Neural progenitor cell (in vitro differentiated cells): ENCODE data around the gene TRAPPC3. TPM values are rescaled to one million over a fixed set of nuclear protein-coding genes. Genes with fewer than 3 reads are reported as not detected.

ENCODE experiments used
- DNase-seq: peaks from one replicate; pipeline ENCODE4 v3.0.0-alpha.2; 2016; ENCODE audit warnings: low spot score
- H2AFZ ChIP-seq: fragments of 200-600 bp; sonication (generic); replicated peaks from 2 replicates; pipeline ENCODE4 v1.6.1; 2016; ENCODE audit warnings: antibody characterized with exemption
- H3F3A ChIP-seq: fragments of 200-600 bp; sonication (generic); 2 replicates; pipeline ENCODE4 v1.6.1; 2016; ENCODE audit warnings: antibody characterized with exemption, low read depth
- H3K27ac ChIP-seq: fragments of 200-600 bp; sonication (generic); 2 replicates; pipeline ENCODE4 v1.5.1; 2016; ENCODE audit warnings: mild to moderate bottlenecking
- H3K27me3 ChIP-seq: fragments of 200-600 bp; sonication (generic); 2 replicates; pipeline ENCODE4 v1.6.1; 2016; ENCODE audit warnings: mild to moderate bottlenecking, moderate library complexity
- H3K36me3 ChIP-seq: fragments of 200-600 bp; sonication (generic); 2 replicates; pipeline ENCODE4 v1.5.1; 2016
- H3K4me1 ChIP-seq: fragments of 200-600 bp; sonication (generic); 2 replicates; pipeline ENCODE4 v1.6.1; 2016; ENCODE audit warnings: mixed run types
- H3K4me2 ChIP-seq: fragments of 200-600 bp; sonication (generic); 2 replicates; pipeline ENCODE4 v1.6.1; 2016
- H3K4me3 ChIP-seq: fragments of 200-600 bp; sonication (generic); 2 replicates; pipeline ENCODE4 v1.5.1; 2016
- H3K79me2 ChIP-seq: fragments of 200-600 bp; sonication (generic); 2 replicates; pipeline ENCODE4 v1.6.1; 2016; ENCODE audit warnings: low read depth
- H3K9ac ChIP-seq: fragments of 200-600 bp; sonication (generic); 2 replicates; pipeline ENCODE4 v1.6.1; 2016
- H3K9me3 ChIP-seq: fragments of 200-600 bp; sonication (generic); 2 replicates; pipeline ENCODE4 v1.5.1; 2016; ENCODE audit warnings: low read depth
- H4K20me1 ChIP-seq: fragments of 200-600 bp; sonication (generic); 2 replicates; pipeline ENCODE4 v1.6.1; 2016; ENCODE audit warnings: low read depth
- H3K27ac Mint-ChIP-seq: 3 replicates; pipeline ENCODE4 v1.8.0; 2021; ENCODE audit warnings: mixed read lengths
- H3K27me3 Mint-ChIP-seq: 2 replicates; pipeline ENCODE4 v1.8.0; 2022; ENCODE audit warnings: low read depth, mild to moderate bottlenecking, inconsistent platforms, moderate library complexity, mixed read lengths; ENCODE audit not compliant: insufficient read depth
- H3K36me3 Mint-ChIP-seq: 3 replicates; pipeline ENCODE4 v1.8.0; 2021; ENCODE audit warnings: mixed read lengths
- H3K4me1 Mint-ChIP-seq: 3 replicates; pipeline ENCODE4 v1.8.0; 2021; ENCODE audit warnings: mixed read lengths
- H3K4me3 Mint-ChIP-seq: 3 replicates; pipeline ENCODE4 v1.8.0; 2021; ENCODE audit warnings: mild to moderate bottlenecking, moderate library complexity, mixed read lengths
- H3K9me3 Mint-ChIP-seq: 3 replicates; pipeline ENCODE4 v1.8.0; 2020; ENCODE audit warnings: mixed read lengths
- CTCF ChIP-seq: fragments of 200-600 bp; sonication (generic); IDR thresholded peaks from 2 replicates; pipeline ENCODE4 v1.5.1; 2017; ENCODE audit warnings: antibody characterized with exemption, mild to moderate bottlenecking
- EZH2 ChIP-seq: fragments of 200-600 bp; sonication (generic); IDR thresholded peaks from 2 replicates; pipeline ENCODE4 v1.6.1; 2017; ENCODE audit warnings: antibody characterized with exemption, mild to moderate bottlenecking, moderate library complexity
- EZH2phosphoT487 ChIP-seq: fragments of 200-600 bp; sonication (generic); IDR thresholded peaks from 2 replicates; pipeline ENCODE4 v1.6.1; 2017; ENCODE audit warnings: antibody characterized with exemption
- total RNA-seq: library from RNA; depleted of rRNA; stranded (reverse); fragments of >200 nt; gene quantifications from 2 replicates; pipeline ENCODE4 v1.2.3, GENCODE V29; 2015; ENCODE audit warnings: low replicate concordance

The TRAPPC3 gene
- total RNA-seq, 1 donor from 2014 or later = 44.9 TPM

GRCh38 chr1:36092166-36092797 is 57.0 kb downstream of the TRAPPC3 start:
- TF ChIP-seq CTCF (no peak), EZH2 (no peak), EZH2phosphoT487 (no peak)
- Mint-ChIP-seq H3K4me1 (peaks cover 13% of the 10 kb centered on the region), H3K9me3 (no peaks in the 10 kb centered on the region), H3K27ac (peak overlapping the region; percentile 76), H3K4me3 (no peak overlapping the region), H3K36me3 (peaks cover 13% of the 10 kb centered on the region), H3K27me3 (peaks cover 2% of the 10 kb centered on the region)
- Histone ChIP-seq H2AFZ (no peak overlapping the region), H3K4me2 (no peak overlapping the region), H3K9me3 (no peaks in the 10 kb centered on the region), H3K27me3 (no peaks in the 10 kb centered on the region), H4K20me1 (peaks cover 10% of the 10 kb centered on the region), H3K79me2 (peaks cover 22% of the 10 kb centered on the region), H3K4me3 (no peak overlapping the region), H3K27ac (no peak overlapping the region), H3K9ac (no peak overlapping the region), H3K4me1 (peaks cover 3% of the 10 kb centered on the region), H3F3A (peaks cover 20% of the 10 kb centered on the region), H3K36me3 (no peaks in the 10 kb centered on the region)
- no peak for DNase-seq

GRCh38 chr1:36091698-36092097 is 57.6 kb downstream of the TRAPPC3 start:
- Histone ChIP-seq H3K27me3 (no peaks in the 10 kb centered on the region), H3F3A (peaks cover 18% of the 10 kb centered on the region), H3K9ac (no peak overlapping the region), H3K4me2 (no peak overlapping the region), H3K36me3 (no peaks in the 10 kb centered on the region), H3K4me1 (peaks cover 3% of the 10 kb centered on the region), H3K79me2 (peaks cover 22% of the 10 kb centered on the region), H3K4me3 (no peak overlapping the region), H3K9me3 (no peaks in the 10 kb centered on the region), H4K20me1 (peaks cover 10% of the 10 kb centered on the region), H2AFZ (no peak overlapping the region), H3K27ac (no peak overlapping the region)
- H3K4me3 Mint-ChIP-seq = peak overlapping the region; percentile 67
- no peak for DNase-seq
- no peak overlapping the region for H3K27ac Mint-ChIP-seq
- H3K4me1 Mint-ChIP-seq = peaks cover 17% of the 10 kb centered on the region
- H3K9me3 Mint-ChIP-seq = no peaks in the 10 kb centered on the region
- TF ChIP-seq CTCF = no peak
- TF ChIP-seq EZH2phosphoT487 = no peak
- TF ChIP-seq EZH2 = no peak
- H3K27me3 Mint-ChIP-seq = peaks cover 3% of the 10 kb centered on the region
- H3K36me3 Mint-ChIP-seq = peaks cover 14% of the 10 kb centered on the region

GRCh38 chr1:36091141-36091540 is 58.1 kb downstream of the TRAPPC3 start:
- no peak overlapping the region for H3K9ac ChIP-seq
- Mint-ChIP-seq H3K27me3 (peaks cover 3% of the 10 kb centered on the region), H3K4me3 (no peak overlapping the region), H3K4me1 (peaks cover 23% of the 10 kb centered on the region), H3K9me3 (peaks cover 2% of the 10 kb centered on the region), H3K36me3 (peaks cover 17% of the 10 kb centered on the region), H3K27ac (no peak overlapping the region)
- no peak overlapping the region for H3K4me2 ChIP-seq
- TF ChIP-seq EZH2phosphoT487 (no peak), CTCF (no peak), EZH2 (no peak)
- peaks cover 12% of the 10 kb centered on the region for H3F3A ChIP-seq
- peaks cover 22% of the 10 kb centered on the region for H3K79me2 ChIP-seq
- no peaks in the 10 kb centered on the region for H3K9me3 ChIP-seq
- DNase-seq = no peak
- no peaks in the 10 kb centered on the region for H3K36me3 ChIP-seq
- no peaks in the 10 kb centered on the region for H3K27me3 ChIP-seq
- no peak overlapping the region for H3K4me3 ChIP-seq
- H4K20me1 ChIP-seq = peaks cover 10% of the 10 kb centered on the region
- no peak overlapping the region for H2AFZ ChIP-seq
- H3K27ac ChIP-seq = no peak overlapping the region
- H3K4me1 ChIP-seq = peaks cover 3% of the 10 kb centered on the region
